Measurements from ENCODE around the gene TROAP. TPM values are rescaled to one million over a fixed set of nuclear protein-coding genes. Genes with fewer than 3 reads are reported as not detected.
"Not testable (repeated sequence)": the region's sequence is repeated elsewhere in the genome, so short reads cannot be mapped to it uniquely, and the experiment has no call there.

The TROAP gene
- total RNA-seq, 1 donor from 2014 or later: 4.8 TPM

DNA sequence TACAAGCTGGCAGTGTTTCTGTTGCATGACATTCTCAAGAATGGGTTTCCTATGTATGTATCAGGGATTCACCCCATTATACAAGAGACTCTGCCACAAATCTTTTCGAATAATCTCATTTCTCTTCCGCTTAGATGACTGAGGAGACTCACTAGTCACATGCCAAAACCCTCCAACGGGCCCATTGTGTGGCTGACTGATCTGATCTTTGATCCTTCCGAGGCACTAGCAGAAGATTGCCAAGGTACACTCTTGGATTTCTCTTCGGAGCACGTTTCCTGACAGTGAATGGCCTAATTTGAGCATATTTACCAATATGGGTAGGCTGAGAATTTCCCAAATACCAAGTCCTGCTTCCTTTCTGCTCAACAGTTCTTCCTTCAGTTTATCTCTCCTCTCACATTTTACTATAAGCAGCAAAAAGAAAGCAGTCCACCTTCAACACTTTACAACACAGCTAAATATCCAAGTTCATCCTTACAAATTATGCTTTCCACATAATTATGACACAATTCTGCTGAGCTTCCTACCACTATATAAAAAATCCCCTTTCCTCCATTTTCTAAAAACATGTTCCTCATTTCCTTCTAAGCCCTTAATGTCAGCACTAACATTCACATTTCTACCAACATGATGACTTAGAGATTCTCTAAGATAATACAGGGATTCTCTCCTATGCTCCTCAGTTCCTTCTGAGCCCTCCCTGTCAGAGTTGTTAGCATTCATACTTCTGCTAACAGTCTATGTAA lies 17.1 kb upstream of the TROAP start:
- no peaks in the 10 kb centered on the region for H3K36me3 ChIP-seq (ENCODE audit: control insufficient read depth, insufficient read depth, low read length)
- no peak for DNase-seq (ENCODE audit: low read depth)

DNA sequence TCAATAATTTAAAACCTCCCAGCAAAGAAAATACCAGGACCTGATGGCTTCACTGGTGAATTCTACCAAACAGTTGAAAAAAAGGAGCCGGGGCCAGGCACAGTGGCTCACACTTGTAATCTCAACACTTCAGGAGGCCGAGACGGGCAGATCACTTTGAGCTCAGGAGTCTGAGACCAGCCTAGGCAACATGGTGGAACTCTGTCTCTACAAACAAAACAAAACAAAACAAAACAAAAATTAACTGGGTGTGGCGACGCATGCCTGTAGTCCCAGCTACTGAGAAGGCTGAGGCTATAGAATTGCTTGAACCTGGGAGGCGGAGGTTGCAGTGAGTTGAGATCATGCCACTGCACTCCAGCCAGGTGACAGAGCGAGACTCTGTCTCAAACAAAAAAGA lies 13.7 kb upstream of the TROAP start:
- Histone ChIP-seq H3K4me3 (ENCODE audit: low read depth, low read length) (no peak overlapping the region), H3K36me3 (ENCODE audit: control insufficient read depth, insufficient read depth, low read length) (no peaks in the 10 kb centered on the region), H3K27me3 (ENCODE audit: control insufficient read depth, insufficient read depth, low read length) (peaks cover 2% of the 10 kb centered on the region)
- no peak for DNase-seq (ENCODE audit: low read depth)
- no peak for TF ChIP-seq CTCF (IDR thresholded peaks at IDR 0.05; ENCODE audit: insufficient read depth, low read length, poor library complexity, severe bottlenecking)

More for the DNA sequence above, 17.1 kb upstream of the TROAP start:
- H3K27me3 ChIP-seq (ENCODE audit: control insufficient read depth, insufficient read depth, low read length): peaks cover 2% of the 10 kb centered on the region
- no peak overlapping the region for H3K4me3 ChIP-seq (ENCODE audit: low read depth, low read length)
- no peak for TF ChIP-seq CTCF (IDR thresholded peaks at IDR 0.05; ENCODE audit: insufficient read depth, low read length, poor library complexity, severe bottlenecking)

- DNase-seq (ENCODE audit: low read depth); H3K4me3 ChIP-seq (ENCODE audit: low read depth, low read length); H3K36me3 ChIP-seq (ENCODE audit: control insufficient read depth, insufficient read depth, low read length); H3K27me3 ChIP-seq (ENCODE audit: control insufficient read depth, insufficient read depth, low read length): not testable (repeated sequence)
Measured at GRCh38 chr12:49310451-49311000, 12.5 kb upstream of the TROAP start.

- DNase-seq (ENCODE audit: low read depth): no peak
- no peak for TF ChIP-seq CTCF (IDR thresholded peaks at IDR 0.05; ENCODE audit: insufficient read depth, low read length, poor library complexity, severe bottlenecking)
- Histone ChIP-seq H3K36me3 (ENCODE audit: control insufficient read depth, insufficient read depth, low read length) (no peaks in the 10 kb centered on the region), H3K4me3 (ENCODE audit: low read depth, low read length) (no peak overlapping the region), H3K27me3 (ENCODE audit: control insufficient read depth, insufficient read depth, low read length) (no peaks in the 10 kb centered on the region)
Measured at GRCh38 chr12:49314811-49315210, 8.2 kb upstream of the TROAP start.

DNA sequence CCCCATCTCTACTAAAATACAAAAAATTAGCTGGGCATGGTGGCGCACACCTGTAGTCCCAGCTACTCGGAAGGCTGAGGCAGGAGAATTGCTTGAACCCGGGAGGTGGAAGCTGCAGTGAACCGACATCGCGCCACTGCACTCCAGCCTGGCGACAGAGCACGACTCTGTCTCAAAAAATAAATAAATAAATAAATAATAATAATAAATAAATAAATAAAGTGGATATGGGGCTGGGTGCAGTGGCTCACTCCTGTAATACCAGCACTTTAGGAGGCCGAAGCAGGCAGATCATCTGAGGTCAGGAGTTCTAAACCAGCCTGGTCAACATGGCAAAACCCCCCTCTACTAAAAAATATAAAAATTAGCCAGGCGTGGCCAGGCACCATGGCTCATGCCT lies 5.9 kb upstream of the TROAP start:
- H3K4me3 ChIP-seq (ENCODE audit: low read depth, low read length); H3K27me3 ChIP-seq (ENCODE audit: control insufficient read depth, insufficient read depth, low read length); H3K36me3 ChIP-seq (ENCODE audit: control insufficient read depth, insufficient read depth, low read length); DNase-seq (ENCODE audit: low read depth): not testable (repeated sequence)

GRCh38 chr12:49320411-49321103 lies 2.5 kb upstream of the TROAP start:
- H3K36me3 ChIP-seq (ENCODE audit: control insufficient read depth, insufficient read depth, low read length); DNase-seq (ENCODE audit: low read depth); H3K27me3 ChIP-seq (ENCODE audit: control insufficient read depth, insufficient read depth, low read length); H3K4me3 ChIP-seq (ENCODE audit: low read depth, low read length): not testable (repeated sequence)

DNA sequence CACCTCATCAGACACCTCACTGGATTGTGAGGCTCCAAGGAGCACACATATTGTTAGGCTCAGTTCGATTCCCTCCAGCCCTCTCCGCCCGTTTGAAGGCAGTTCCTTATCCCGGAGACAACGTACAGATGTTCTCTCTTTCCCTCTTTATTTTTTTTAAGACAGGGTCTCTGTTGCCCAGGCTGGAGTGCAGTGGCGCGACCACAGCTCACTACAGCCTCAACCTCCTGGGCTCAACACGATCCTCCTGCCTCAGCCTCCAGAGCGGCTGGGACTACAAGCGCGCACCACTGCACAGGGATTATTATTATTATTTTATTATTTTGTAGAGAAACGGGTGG lies 718 bp upstream of the TROAP start:
- DNase-seq (ENCODE audit: low read depth): no peak
- no peaks in the 10 kb centered on the region for H3K27me3 ChIP-seq (ENCODE audit: control insufficient read depth, insufficient read depth, low read length)
- H3K36me3 ChIP-seq (ENCODE audit: control insufficient read depth, insufficient read depth, low read length): no peaks in the 10 kb centered on the region
- no peak for TF ChIP-seq CTCF (IDR thresholded peaks at IDR 0.05; ENCODE audit: insufficient read depth, low read length, poor library complexity, severe bottlenecking)
- H3K4me3 ChIP-seq (ENCODE audit: low read depth, low read length): peak overlapping the region; percentile 50

Data from kidney epithelial cell (primary cell).